Head of caudate nucleus (tissue), 42 donors: ENCODE measurements around the gene AGAP1.

ENCODE experiments used
- DNase-seq, 42 donors: peaks; one replicate each; pipeline versions ENCODE4 v3.0.0 to v3.0.0-alpha.2; 2020 to 2021; ENCODE audit warnings: mixed read lengths in 7 of 42
- intact Hi-C: fragments of 100-400 bp; cut with DNase I; formaldehyde crosslinking; loops from one replicate; pipeline ENCODE4 v1.15.0; 2022

The AGAP1 gene

DNA sequence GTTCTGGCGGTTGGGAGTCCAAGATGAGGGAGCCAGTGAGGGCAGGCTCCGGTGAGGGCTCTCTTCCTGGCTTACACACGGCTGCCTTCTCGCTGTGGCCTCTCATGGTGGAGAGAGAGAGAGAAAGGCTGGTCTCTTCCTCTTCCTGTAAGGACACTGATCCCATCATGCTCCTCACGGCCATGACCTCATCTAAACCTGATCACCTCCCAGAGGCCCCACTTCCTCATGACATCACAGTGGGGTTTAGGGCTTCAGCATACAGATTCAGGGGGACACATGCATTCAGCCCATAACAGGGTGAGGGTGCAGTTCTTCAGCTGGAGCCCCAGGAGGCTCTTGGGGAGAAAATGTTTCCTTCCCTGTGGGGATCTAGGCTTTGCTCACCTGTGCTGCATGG lies 29.2 kb downstream of the AGAP1 start:
- intact Hi-C loops, result no loop called here
- DNase-seq, result peak in 2 of 42 donors; percentile 9 to 12

DNA sequence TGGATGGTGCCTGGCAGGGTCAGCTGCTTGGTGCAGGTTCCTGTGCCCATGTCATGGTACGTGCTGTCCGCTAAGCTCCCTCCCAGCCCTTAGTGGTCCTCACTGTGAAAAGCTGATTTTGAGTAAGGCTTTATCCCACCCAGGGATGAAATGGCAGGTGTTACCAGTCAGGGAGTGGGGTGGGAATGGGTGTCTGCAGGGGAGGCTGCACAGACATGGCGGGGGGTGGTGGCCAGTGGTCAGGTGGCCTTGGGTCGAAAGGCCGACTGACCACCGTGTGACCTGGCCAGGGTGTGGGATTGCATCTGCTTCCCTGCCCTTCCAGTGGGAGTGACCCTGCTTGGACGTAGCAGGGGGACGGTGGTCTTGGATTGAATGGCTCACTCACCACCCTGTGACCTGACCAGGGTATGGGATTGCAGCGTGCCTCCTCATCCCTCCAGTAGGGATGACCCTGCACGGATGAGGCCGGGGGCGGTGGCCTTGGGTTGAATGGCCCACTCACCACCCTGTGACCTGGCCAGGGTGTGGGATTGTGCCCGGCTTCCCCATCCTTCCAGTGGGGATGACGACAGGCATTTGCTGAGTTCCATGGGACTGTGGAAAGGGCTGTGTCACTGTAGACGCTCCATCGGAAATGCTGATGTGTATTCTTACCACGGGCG lies 29.8 kb downstream of the AGAP1 start:
- peak in 3 of 42 donors; percentile 2 to 32 (median 16) for DNase-seq
- intact Hi-C loops, result no loop called here

DNA sequence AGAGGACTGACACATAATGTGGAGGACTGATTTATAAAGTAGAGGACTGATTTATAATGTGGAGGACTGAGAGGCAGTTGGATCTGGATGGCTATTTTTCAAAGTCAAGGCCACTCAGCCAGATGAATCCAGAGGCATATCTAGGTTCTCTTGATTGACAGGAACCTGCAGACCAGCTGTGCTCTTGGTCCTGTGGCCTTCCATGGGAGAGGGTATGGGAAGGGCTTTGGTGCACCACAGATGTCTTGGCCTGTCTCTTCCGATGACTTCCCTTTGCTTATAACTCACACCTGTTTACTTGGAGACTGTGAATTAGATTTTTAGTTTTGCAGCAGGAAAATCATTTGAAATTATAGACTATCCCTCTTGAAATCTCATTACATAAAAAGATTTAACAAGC lies 32.3 kb downstream of the AGAP1 start:
- DNase-seq, result no peak
- intact Hi-C loops, result no loop called here

DNA sequence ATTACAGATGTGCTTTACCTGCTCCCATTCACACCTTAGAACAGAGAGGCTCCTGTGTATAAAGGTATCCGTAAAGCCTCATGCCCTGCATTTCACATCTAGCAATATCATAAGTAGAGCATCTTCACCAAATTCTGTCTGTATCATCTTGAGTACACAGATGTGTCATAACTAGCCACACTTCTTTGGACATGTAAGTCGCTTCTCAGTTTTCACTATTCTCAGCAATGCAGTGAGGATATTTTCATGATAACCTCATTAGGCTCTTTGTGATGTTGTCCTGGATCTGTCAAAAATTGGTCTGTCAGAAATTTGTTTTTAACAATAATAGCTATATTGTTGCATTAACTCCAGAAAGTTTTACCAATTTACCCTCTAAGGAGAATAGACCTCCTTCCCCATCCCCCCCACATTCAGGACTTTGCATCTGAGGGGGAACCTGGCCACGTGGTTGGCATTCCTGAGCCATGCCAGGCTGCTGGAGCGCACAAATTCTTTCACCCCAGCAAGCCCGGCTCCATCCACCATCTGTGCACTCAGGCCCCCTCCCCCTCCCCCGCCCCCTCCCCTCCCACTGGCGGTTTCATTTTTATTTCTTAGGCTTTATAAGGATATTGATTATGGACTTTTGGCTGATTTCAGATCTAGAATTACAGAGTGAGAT lies 34.1 kb downstream of the AGAP1 start:
- intact Hi-C loops, result no loop called here
- peak in 2 of 42 donors; percentile 12 to 25 for DNase-seq

DNA sequence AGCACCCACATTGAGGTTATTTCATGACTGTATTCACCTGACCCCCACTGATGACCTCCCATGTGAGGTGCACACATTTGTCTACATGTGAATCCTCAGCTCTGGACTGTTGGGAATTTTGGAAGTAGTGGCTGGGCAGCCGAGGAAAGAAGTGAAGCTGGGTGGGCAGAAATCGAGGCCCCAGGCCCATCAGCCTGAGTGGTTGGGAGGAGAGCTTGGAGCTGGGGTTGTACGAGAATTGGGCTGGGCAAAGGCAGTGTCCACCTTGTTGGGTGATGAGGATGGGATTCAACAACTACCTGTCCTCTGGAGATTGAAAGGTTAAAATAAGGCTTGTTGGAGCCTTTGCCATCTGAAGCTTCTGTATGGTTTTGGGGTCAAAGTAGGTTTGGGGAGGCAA lies 35.8 kb downstream of the AGAP1 start:
- intact Hi-C loops, result no loop called here
- DNase-seq, result peak in 1 of 42 donors; percentile 6

DNA sequence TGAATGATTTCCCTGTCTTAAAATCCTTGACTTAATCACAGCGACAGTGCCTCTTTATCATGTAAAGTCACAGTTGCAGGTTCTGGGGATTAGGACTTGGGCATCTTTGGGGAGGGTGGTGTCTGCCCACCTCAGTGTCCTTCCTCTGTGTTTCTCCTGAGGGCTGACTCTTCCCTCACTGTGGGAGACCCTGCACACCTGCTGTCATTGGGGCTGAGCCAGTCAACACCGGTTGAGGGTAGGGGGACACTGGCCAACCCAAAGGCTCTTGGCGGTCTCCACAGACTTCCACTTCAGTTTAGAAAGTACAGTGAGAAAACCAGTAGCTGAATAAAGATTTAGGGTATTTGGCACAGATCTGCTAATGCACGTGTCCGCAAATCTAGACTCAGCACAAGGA lies 36.9 kb downstream of the AGAP1 start:
- peak in 1 of 42 donors; percentile 16 for DNase-seq
- intact Hi-C loops, result no loop called here

DNA sequence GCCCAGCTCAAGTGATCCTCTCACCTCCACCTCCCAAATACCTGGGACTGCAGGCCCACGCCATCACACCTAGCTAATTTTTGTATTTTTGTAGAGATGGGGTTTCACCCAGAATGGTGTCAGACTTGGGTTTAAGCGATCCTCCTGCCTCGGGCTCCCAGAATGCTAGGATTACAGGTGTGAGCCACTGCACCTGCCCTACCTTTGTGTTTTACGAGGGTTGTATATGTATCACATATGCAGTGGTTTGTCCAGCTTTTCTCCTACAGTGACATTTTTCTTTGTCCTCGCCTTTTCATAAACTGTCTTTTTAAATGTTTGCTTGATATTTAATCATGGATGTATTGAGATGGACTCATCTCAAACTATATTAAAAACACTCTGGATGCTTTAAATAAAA lies 38.5 kb downstream of the AGAP1 start:
- DNase-seq, result peak in 1 of 42 donors; percentile 15
- intact Hi-C loops, result no loop called here

DNA sequence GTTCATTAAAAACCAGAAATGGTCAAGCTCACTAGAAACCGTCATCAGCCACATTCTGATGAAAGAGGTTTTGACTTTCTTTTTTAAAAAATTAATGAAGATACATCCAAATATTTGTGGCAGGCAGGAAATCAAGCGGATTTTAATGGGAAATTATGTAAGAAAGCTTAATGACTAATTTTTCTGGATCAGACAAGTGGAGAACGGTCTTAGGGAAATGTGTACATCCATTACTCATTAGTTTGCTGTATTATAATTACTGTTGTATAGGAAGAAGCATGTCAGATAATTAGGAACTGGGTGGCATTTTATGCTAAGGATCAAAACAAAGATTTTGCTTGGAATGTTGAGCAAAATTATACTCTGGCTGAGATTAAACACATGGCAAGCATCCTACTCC lies 39.4 kb downstream of the AGAP1 start:
- intact Hi-C loops, result no loop called here
- DNase-seq, result no peak

DNA sequence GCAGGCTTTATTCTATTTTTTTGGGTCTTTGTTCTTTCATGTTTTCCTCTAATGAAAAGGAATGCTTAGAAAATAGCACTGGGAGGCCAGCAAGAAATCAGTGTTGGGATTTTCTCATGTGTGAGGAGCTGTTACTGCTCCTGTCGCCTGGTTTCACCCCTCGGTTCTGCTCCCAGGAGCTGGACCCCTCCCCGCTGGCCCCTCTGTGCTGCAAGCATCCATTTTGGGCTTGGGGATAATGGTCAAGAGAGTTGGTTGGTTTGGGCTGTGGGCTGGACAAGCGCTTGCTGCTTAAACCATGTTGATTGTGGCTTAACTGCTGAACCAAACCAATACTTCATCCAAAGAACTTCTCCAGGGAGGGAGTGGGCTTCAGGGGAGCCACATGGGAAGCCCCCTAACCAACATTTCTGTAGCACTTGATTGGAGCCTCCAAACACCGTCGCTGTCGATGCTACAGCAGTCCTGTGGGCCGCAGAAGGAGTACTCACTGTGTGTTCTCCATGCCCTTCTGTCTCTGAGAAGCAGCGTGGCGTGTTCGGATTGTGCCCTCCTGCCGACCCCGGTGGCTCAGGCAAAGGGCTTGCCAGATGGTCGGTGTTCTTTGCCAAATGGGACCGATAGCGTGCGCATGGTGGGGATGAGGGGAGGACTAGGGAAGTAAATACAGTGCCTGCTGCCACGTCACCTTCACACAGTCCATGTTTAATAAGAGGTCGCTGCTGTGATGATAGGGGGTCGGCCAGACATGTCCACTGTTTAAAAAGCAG lies 40.0 kb downstream of the AGAP1 start:
- intact Hi-C loops, result no loop called here
- DNase-seq, result peak in 2 of 42 donors; percentile 23 to 35

DNA sequence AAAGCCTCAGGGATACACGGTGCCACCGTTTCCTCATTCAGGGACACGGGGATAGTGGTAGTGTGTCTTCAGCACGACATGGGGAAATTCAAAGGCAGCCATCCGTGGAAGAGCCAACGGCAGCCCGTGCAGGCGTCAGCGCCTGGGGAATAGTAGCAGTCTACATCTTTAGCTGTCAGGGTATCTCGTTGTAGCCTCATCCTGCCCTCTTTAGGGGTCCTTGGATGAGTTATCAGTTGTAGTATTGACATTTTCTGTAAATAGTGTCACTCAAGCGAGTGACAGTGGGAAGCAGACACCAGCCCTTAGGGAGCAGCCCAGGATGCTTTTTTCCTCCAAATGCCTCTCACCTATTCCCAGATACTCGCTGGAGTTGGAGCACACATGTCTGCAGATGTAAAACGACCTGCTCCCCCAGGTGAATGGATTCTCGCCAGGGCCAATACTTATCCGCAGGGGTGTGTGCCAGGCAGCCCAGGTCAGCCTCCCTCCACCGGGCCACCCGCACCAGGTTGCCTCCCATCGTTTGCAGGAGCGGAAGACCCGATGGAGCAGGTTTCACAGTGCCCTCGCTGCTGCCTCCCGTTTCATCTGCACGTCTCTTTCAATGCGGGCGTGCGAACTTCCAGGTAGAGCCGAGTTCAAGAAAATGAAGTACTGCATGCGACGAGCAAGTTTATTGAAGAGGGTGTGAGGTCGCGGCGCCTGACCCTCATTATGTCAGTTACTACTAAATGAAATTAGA lies 41.0 kb downstream of the AGAP1 start:
- DNase-seq, result peak in 6 of 42 donors; percentile 2 to 36 (median 20)
- intact Hi-C loops, result no loop called here

DNA sequence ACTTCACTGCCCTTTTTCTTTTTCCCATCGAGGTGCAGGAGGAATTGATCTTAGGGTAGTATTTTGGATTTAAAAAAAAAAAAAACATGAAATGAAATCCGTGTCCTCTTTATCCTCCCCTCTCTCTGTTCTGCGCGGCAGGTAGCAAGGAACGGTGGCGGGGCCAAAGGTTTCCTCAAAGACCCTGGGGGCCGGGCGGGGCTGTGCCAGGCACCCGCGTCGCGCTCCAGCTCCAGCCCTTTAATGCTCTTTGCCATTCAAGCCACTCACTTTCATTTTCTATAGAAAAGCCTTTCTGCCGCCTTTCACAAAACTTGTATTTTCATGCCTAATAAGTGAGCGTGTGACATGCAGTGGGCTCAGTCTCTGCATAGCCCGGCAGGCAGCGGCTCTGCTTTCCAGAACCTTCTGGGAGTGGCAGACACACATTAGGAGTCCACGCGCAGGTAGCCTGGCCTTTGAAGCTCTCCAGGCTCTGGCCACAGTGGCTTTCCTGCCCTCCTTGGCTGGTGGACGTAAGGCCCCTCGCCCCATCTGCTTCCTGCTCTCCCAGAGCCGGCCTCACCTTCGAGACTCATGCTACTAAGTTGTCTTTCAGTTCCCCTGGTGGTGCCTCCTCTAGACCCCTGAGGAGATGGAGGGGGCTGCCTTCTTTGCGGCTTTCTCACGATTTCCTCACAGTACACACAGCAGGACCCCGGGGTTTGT lies 41.7 kb downstream of the AGAP1 start:
- DNase-seq, result peak in 4 of 42 donors; percentile 4 to 40 (median 22)
- intact Hi-C loops, result no loop called here

DNA sequence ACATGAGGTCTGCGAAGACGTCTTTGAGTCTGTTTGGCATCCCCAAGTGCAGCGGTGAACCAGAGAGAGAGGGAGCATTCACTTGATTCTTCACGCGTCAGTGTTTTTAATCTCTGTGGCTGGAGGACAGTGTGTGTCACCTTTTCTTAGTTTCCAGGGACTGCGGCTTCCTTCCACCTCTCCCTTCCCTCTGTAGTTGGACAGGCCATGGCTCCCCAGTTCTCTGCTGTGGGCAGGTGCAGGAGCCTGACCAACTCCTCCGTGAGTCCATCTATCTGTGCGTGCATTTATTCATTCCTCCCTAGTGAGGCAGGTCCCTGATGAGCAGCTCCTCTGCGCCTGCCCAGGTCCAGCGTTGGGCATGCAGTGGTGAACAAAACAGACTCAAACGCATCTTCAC lies 42.9 kb downstream of the AGAP1 start:
- DNase-seq, result peak in 4 of 42 donors; percentile 4 to 26 (median 11)
- intact Hi-C loops, result no loop called here

DNA sequence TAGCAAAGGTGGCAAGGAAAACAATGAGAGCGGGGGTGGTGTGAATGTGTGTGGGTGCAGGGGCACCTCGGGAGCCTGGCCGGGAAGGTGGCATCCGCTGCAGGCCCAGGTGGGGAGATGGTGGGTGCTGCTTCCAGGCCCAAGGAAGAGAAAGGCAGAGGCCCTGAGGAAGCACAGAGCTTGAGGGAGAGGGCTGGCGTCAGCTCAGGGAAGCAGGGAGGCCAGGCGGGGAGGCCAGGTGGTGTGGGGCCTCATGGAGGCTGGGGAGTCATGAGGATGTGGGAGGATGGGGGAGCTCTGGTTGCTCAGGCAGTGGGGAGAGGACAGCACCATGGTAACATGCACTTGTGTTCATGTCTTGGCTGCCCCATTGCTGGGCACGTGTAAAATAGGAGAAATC lies 43.3 kb downstream of the AGAP1 start:
- DNase-seq, result peak in 4 of 42 donors; percentile 3 to 25 (median 16)
- intact Hi-C loops, result no loop called here

DNA sequence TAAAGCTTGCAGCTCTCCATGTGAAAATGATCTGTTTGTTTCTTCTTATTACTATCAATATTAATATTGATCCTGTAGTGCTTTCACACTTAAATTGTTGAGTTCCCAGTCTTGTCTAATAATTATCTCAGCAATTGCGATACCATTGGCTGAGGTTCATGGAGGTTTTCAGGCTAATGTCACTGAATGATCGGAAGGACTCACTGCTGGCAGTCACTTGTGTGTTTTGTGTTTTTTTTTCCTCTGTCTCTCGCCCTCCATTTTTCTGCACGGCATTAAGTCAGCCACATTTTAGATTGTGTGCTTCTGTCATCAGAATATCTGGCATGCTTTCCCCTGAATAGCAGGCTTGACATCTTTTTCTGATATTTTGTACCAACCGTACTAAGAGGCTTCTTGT lies 43.7 kb downstream of the AGAP1 start:
- peak in 1 of 42 donors; percentile 1 for DNase-seq
- intact Hi-C loops, result no loop called here

DNA sequence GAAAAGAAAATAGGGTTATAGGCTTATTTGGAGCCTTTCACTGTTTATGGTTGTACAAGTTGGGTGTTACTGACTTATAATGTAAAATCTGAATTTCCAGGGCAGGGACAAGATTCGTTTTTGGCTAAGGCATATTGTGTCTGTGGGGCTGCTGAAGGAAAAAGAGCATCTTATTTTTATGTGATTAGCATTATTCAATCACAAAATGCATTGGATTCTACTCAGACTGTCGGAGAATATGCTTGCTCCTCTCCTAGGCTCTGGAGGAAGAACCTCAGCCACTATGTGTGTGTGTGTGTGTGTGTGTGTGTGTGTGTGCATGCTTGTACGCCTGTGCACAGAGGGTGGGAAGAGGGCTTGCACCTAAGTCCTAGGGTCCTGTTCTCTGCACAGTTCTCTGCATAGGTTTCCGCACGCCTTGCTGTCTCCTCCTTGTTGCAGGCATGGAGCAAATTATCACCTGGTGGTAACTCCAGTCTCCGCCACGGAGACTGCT lies 44.3 kb downstream of the AGAP1 start:
- DNase-seq, result peak in 4 of 42 donors; percentile 3 to 24 (median 16)
- intact Hi-C loops, result no loop called here

DNA sequence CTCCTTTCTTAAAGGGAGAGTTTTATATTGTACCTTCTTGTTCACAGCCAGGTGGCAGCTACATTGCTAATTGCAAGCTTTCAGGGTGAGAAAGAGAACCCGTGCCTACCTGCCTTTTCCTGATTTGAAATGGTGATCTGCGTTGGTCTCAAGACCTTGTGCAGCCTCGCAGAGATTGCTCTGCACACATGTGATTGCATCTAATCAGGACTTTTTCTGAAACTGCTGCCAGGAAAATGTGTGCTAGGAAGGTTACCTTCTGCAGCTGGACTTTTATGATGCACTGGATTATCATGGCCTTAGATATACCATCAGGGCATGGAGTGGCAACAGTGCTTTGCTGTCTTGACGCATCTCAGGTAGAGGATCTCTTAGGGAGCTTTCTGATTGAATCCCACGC lies 45.1 kb downstream of the AGAP1 start:
- intact Hi-C loops, result no loop called here
- peak in 3 of 42 donors; percentile 2 to 23 (median 16) for DNase-seq

DNA sequence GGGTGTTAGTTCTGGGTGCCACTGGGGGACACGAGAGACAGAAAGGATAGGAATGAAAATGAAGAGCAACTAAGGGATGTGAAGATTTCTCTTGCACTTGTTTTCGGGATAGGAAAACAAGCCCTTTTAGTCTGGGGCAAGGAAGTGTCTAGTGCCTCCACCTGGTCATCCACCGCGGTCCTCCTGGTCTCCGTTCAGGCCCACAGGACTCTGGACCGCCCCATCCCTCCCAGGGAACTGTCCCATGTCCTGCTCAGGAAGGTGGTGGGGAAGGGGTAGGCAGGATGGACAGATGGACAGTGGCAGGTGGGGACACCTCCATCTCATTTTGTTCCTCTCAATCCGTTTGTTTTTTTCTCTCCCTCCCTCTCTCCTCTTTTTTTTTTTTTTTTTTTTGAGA lies 45.9 kb downstream of the AGAP1 start:
- peak in 3 of 42 donors; percentile 1 to 31 (median 13) for DNase-seq

DNA sequence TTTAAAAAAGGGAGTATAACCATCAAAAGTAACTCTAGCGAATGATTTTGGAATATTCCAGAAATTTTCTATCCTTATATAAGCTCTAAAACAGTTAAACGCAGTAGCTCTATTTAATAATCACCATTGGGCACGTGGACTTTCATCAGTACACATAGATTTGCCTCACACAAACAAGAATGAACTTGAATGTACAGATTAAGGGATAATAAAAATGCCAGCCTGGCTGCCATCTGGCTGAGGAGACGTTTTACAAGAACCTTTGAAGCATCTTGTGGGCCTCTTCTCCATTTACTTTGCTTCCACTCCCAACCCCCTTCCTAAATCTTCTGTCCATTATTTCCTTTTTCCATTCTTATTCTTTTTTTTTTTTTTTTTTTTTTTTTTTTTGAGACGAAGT lies 47.2 kb downstream of the AGAP1 start:
- intact Hi-C loops, result no loop called here
- no peak for DNase-seq

More for the DNA sequence above, 45.9 kb downstream of the AGAP1 start:
- intact Hi-C loops, result no loop called here
